Measurements from ENCODE around the gene C3orf20. TPM values are rescaled to one million over a fixed set of nuclear protein-coding genes. Genes with fewer than 3 reads are reported as not detected.

C3orf20 gene
- total and polyA plus RNA-seq, 9 of the 15 experiments (the other 6 are each of a cell fraction or from before 2014, with no cell fraction given) = 0.04 TPM; not detected in 8

- no peak overlapping the region for H3K27ac ChIP-seq (ENCODE audit: extremely low read depth, low read depth, low read length)
- no TSS peak for BruUV-seq (replicated peaks)
- intact Hi-C loops (cut with micrococcal nuclease) (no loop called here), in situ Hi-C loops (cut with MboI) (no loop called here)
- peak; percentile 35; the same call in 1 of the 2 replicates for TF ChIP-seq ADNP (tag; IDR thresholded peaks at IDR 0.05)
- TF ChIP-seq GATAD2A (IDR thresholded peaks at IDR 0.05) = no peak
- TF ChIP-seq LCOR (CRISPR knock-in tag; IDR thresholded peaks at IDR 0.05) = no peak
- no peak for TF ChIP-seq U2AF1 (optimal IDR thresholded peaks at IDR 0.05; ENCODE audit: low read depth, low read length)
- TF ChIP-seq RBM25 (IDR thresholded peaks at IDR 0.05; ENCODE audit: low read depth, low read length, severe bottlenecking) = peak; percentile 87
- peak; percentile 62 for TF ChIP-seq BCOR (IDR thresholded peaks at IDR 0.05)
- no peak for TF ChIP-seq ZFX (CRISPR knock-in tag; IDR thresholded peaks at IDR 0.05)
- TF ChIP-seq SRSF3 (IDR thresholded peaks at IDR 0.05; ENCODE audit: insufficient read depth, low read length) = no peak
- TF ChIP-seq, protein P1, sequence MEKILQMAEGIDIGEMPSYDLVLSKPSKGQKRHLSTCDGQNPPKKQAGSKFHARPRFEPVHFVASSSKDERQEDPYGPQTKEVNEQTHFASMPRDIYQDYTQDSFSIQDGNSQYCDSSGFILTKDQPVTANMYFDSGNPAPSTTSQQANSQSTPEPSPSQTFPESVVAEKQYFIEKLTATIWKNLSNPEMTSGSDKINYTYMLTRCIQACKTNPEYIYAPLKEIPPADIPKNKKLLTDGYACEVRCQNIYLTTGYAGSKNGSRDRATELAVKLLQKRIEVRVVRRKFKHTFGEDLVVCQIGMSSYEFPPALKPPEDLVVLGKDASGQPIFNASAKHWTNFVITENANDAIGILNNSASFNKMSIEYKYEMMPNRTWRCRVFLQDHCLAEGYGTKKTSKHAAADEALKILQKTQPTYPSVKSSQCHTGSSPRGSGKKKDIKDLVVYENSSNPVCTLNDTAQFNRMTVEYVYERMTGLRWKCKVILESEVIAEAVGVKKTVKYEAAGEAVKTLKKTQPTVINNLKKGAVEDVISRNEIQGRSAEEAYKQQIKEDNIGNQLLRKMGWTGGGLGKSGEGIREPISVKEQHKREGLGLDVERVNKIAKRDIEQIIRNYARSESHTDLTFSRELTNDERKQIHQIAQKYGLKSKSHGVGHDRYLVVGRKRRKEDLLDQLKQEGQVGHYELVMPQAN (IDR thresholded peaks at IDR 0.05; ENCODE audit: borderline replicate concordance) = no peak
- peak in 1 of 2 experiments; percentile 29; a peak in 2 of 4 replicates for TF ChIP-seq KDM1A (IDR thresholded peaks at IDR 0.05)
- peaks cover 0 to 16% of the 10 kb centered on the region in 2 experiments; a peak in 3 of 5 replicates for H3K4me1 ChIP-seq (replicated peaks in 1 of 2; ENCODE audit: control insufficient read depth in 2 of 2, insufficient read depth in 2 of 2, low read length in 2 of 2)
- no peaks in the 10 kb centered on the region for H3K36me3 ChIP-seq (ENCODE audit: control insufficient read depth, insufficient read depth, low read length)
- no peak overlapping the region for H3K4me3 ChIP-seq
- peaks cover 34 to 78% of the 10 kb centered on the region in 2 experiments; a peak in 4 of 5 replicates for H3K27me3 ChIP-seq (ENCODE audit: control insufficient read depth in 2 of 2, insufficient read depth in 2 of 2, low read length in 2 of 2)
- ChIA-PET POLR2A (interaction anchor here (1.1 kb wide), 1 partner anchor 10 kb away, joined by 4 read pairs; no protein-coding TSS in a partner anchor), CTCF (ENCODE audit: low intra/inter-chr PET ratio) (no interaction called here)
- no peaks in the 10 kb centered on the region for H3K79me2 ChIP-seq (ENCODE audit: control insufficient read depth, insufficient read depth, low read length)
- ATAC-seq = no peak
- no peaks in the 10 kb centered on the region for H3K9me1 ChIP-seq (ENCODE audit: control insufficient read depth, insufficient read depth, low read length)
- no peak for DNase-seq (ENCODE audit: extremely low read depth in 1 of 4, low spot score in 3 of 4)
- peaks cover 10% of the 10 kb centered on the region; the same call in 1 of the 2 replicates for H4K20me1 ChIP-seq (replicated peaks; ENCODE audit: control insufficient read depth, insufficient read depth, low read length)
- FAIRE-seq = no peak
- H3K9ac ChIP-seq (ENCODE audit: insufficient read depth in 1 of 2, low read depth in 2 of 2, low read length in 2 of 2) = no peak overlapping the region
- H3K4me2 ChIP-seq (ENCODE audit: insufficient read depth, low read length) = no peak overlapping the region
- no peaks in the 10 kb centered on the region for H3K9me3 ChIP-seq (replicated peaks; ENCODE audit: control insufficient read depth, insufficient read depth, low read depth, low read length)
- no peak overlapping the region for H2AFZ ChIP-seq (ENCODE audit: low read depth, low read length)
These were observed 133.1 kb downstream of the C3orf20 start for GRCh38 chr3:14808025-14808424.
